Activated naive CD8-positive, alpha-beta T cell treated with anti-CD3 and anti-CD28 coated beads, Interleukin-2, amount 50 U/mL, for 24 hours (primary cell): ENCODE results near the gene RPL32.
"Not testable (repeated sequence)": the region's sequence is repeated elsewhere in the genome, so short reads cannot be mapped to it uniquely, and the experiment has no call there.

Experiments
- ATAC-seq: fragments of 150-1000 bp; cut with Tn5 transposase; one replicate; pipeline ENCODE4 v1.10.0; 2021
- DNase-seq: peaks from one replicate; pipeline ENCODE4 v3.0.0; 2021
- H3K27ac Mint-ChIP-seq: one replicate; pipeline ENCODE4 v1.8.0; 2021; ENCODE audit warnings: mild to moderate bottlenecking, mixed read lengths
- H3K27me3 Mint-ChIP-seq: one replicate; pipeline ENCODE4 v1.8.0; 2021; ENCODE audit warnings: mixed read lengths
- H3K36me3 Mint-ChIP-seq: one replicate; pipeline ENCODE4 v1.8.0; 2021; ENCODE audit warnings: low read depth, mixed read lengths
- H3K4me1 Mint-ChIP-seq: one replicate; pipeline ENCODE4 v1.8.0; 2021; ENCODE audit warnings: mixed read lengths
- H3K4me3 Mint-ChIP-seq: one replicate; pipeline ENCODE4 v1.8.0; 2021; ENCODE audit warnings: mild to moderate bottlenecking, moderate library complexity, mixed read lengths
- H3K9me3 Mint-ChIP-seq: one replicate; pipeline ENCODE4 v1.8.0; 2021; ENCODE audit warnings: mixed read lengths

Gene RPL32

GRCh38 chr3:12796171-12797123 lies 44.9 kb downstream of the RPL32 start, which contains the start of gene CAND2:
TSS of gene CAND2 (plus strand) at chr3:12796680. CDS start at chr3:12796721, 41 bp downstream.
- peaks cover 7% of the 10 kb centered on the region for H3K4me1 Mint-ChIP-seq
- H3K27me3 Mint-ChIP-seq = peaks cover 3% of the 10 kb centered on the region
- peak within 1 kb of the TSS; percentile 14 for H3K27ac Mint-ChIP-seq
- ATAC-seq (peak; percentile 73), DNase-seq (peak; percentile 43)
- no peaks in the 10 kb centered on the region for H3K36me3 Mint-ChIP-seq
- H3K4me3 Mint-ChIP-seq = peak within 1 kb of the TSS; percentile 74
- H3K9me3 Mint-ChIP-seq = no peaks in the 10 kb centered on the region

GRCh38 chr3:12793701-12794100 lies 47.7 kb downstream of the RPL32 start:
- no peak overlapping the region for H3K4me3 Mint-ChIP-seq
- ATAC-seq (no peak), DNase-seq (no peak)
- no peak overlapping the region for H3K27ac Mint-ChIP-seq
- H3K36me3 Mint-ChIP-seq = no peaks in the 10 kb centered on the region
- peaks cover 5% of the 10 kb centered on the region for H3K27me3 Mint-ChIP-seq
- H3K4me1 Mint-ChIP-seq = peaks cover 7% of the 10 kb centered on the region
- no peaks in the 10 kb centered on the region for H3K9me3 Mint-ChIP-seq

- Mint-ChIP-seq H3K9me3 (no peaks in the 10 kb centered on the region), H3K4me1 (peaks cover 7% of the 10 kb centered on the region), H3K4me3 (no peak overlapping the region), H3K27ac (no peak overlapping the region), H3K36me3 (no peaks in the 10 kb centered on the region), H3K27me3 (peaks cover 5% of the 10 kb centered on the region)
- no peak for DNase-seq
- ATAC-seq = no peak
Observed at GRCh38 chr3:12791430-12791829, 49.9 kb downstream of the RPL32 start.

GRCh38 chr3:12787967-12788690 lies 53.2 kb downstream of the RPL32 start:
- not testable (repeated sequence) for H3K4me1 Mint-ChIP-seq, H3K4me3 Mint-ChIP-seq, H3K9me3 Mint-ChIP-seq, H3K27ac Mint-ChIP-seq, DNase-seq, ATAC-seq, H3K36me3 Mint-ChIP-seq
- peaks cover 15% of the 10 kb centered on the region for H3K27me3 Mint-ChIP-seq

- H3K4me1 Mint-ChIP-seq, H3K27ac Mint-ChIP-seq, ATAC-seq, H3K36me3 Mint-ChIP-seq, H3K9me3 Mint-ChIP-seq, H3K4me3 Mint-ChIP-seq: not testable (repeated sequence)
- DNase-seq = peak; percentile 66
- peaks cover 18% of the 10 kb centered on the region for H3K27me3 Mint-ChIP-seq
Observed at GRCh38 chr3:12787346-12787745, 54.0 kb downstream of the RPL32 start.

- Mint-ChIP-seq H3K4me3 (no peak overlapping the region), H3K27me3 (peaks cover 19% of the 10 kb centered on the region), H3K36me3 (no peaks in the 10 kb centered on the region), H3K4me1 (no peaks in the 10 kb centered on the region), H3K9me3 (no peaks in the 10 kb centered on the region), H3K27ac (no peak overlapping the region)
- ATAC-seq (no peak), DNase-seq (no peak)
Observed at GRCh38 chr3:12785096-12785495, 56.3 kb downstream of the RPL32 start.
